GM18502 (cell line): ENCODE data around the gene RIPK4.
"Not testable (repeated sequence)": the region's sequence is repeated elsewhere in the genome, so short reads cannot be mapped to it uniquely, and the experiment has no call there.

Experiments
- ATAC-seq: cut with Tn5 transposase; IDR thresholded peaks from one replicate; pipeline ENCODE4 v1.9.1; 2021; ENCODE audit warnings: mild to moderate bottlenecking; ENCODE audit not compliant: unreplicated experiment, poor library complexity

Gene RIPK4

GRCh38 chr21:41796476-41797080, 29.7 kb upstream of the RIPK4 start:
- ATAC-seq, result no peak

GRCh38 chr21:41795726-41796125, 28.9 kb upstream of the RIPK4 start:
- no peak for ATAC-seq

GRCh38 chr21:41794600-41794999, 27.7 kb upstream of the RIPK4 start:
- ATAC-seq, result no peak

GRCh38 chr21:41792711-41793110, 25.9 kb upstream of the RIPK4 start:
- no peak for ATAC-seq

- no peak for ATAC-seq
These were observed 19.7 kb upstream of the RIPK4 start for GRCh38 chr21:41786509-41786987.

GRCh38 chr21:41785262-41785661, 18.4 kb upstream of the RIPK4 start:
- ATAC-seq, result not testable (repeated sequence)

- no peak for ATAC-seq
These were observed 17.7 kb upstream of the RIPK4 start for GRCh38 chr21:41784456-41785102.

GRCh38 chr21:41783476-41784180, 16.8 kb upstream of the RIPK4 start:
- no peak for ATAC-seq

GRCh38 chr21:41781050-41781410, 14.2 kb upstream of the RIPK4 start:
- ATAC-seq, result no peak

- no peak for ATAC-seq
These were observed 13.6 kb upstream of the RIPK4 start for GRCh38 chr21:41780337-41781049.

- ATAC-seq, result no peak
These were observed 12.8 kb upstream of the RIPK4 start for GRCh38 chr21:41779659-41780058.

- no peak for ATAC-seq
These were observed 12.2 kb upstream of the RIPK4 start for GRCh38 chr21:41778930-41779600.

- ATAC-seq, result no peak
These were observed 11.3 kb upstream of the RIPK4 start for GRCh38 chr21:41777951-41778815.

- no peak for ATAC-seq
These were observed 9.9 kb upstream of the RIPK4 start for GRCh38 chr21:41776778-41777177.

GRCh38 chr21:41775149-41775472, 8.3 kb upstream of the RIPK4 start:
- no peak for ATAC-seq

- ATAC-seq, result no peak
These were observed 7.8 kb upstream of the RIPK4 start for GRCh38 chr21:41774467-41775148.

GRCh38 chr21:41772351-41773080, 5.7 kb upstream of the RIPK4 start:
- ATAC-seq, result no peak

GRCh38 chr21:41771625-41771945, 4.7 kb upstream of the RIPK4 start:
- no peak for ATAC-seq
